Keratinocyte (primary cell): ENCODE data around the gene SIVA1. TPM values are rescaled to one million over a fixed set of nuclear protein-coding genes. Genes with fewer than 3 reads are reported as not detected.

Experiments used
- DNase-seq: peaks from one replicate; pipeline ENCODE4 v3.0.0-alpha.2; 2011; ENCODE audit warnings: low read depth, missing footprints, low spot score
- FAIRE-seq: peaks from 2 replicates; lab custom pipeline; 2011; peaks lifted over from hg19 to GRCh38; lab: Jason Lieb, UNC
- H2AFZ ChIP-seq: 2 replicates; pipeline ENCODE4 v1.6.0; 2012; ENCODE audit warnings: low read length, control low read depth, inconsistent platforms; ENCODE audit not compliant: control insufficient read depth
- H3K27ac ChIP-seq: 2 replicates; pipeline ENCODE4 v1.5.1; 2011; ENCODE audit warnings: low read length; ENCODE audit not compliant: control insufficient read depth, insufficient read depth
- H3K27me3 ChIP-seq: 3 replicates; pipeline ENCODE4 v1.6.0; 2011; ENCODE audit warnings: low read length; ENCODE audit not compliant: control insufficient read depth, insufficient read depth; ENCODE audit errors: extremely low read depth
- H3K36me3 ChIP-seq, 2 experiments: 2 replicates in 1 of 2; 3 replicates in 1 of 2; pipeline ENCODE4 v1.5.1; 2011; ENCODE audit warnings: low read length in 2 of 2, mild to moderate bottlenecking in 1 of 2; ENCODE audit not compliant: control insufficient read depth in 2 of 2, insufficient read depth in 2 of 2; ENCODE audit errors: extremely low read depth in 1 of 2
- H3K4me1 ChIP-seq: 3 replicates; pipeline ENCODE4 v1.5.1; 2011; ENCODE audit warnings: low read length; ENCODE audit not compliant: control insufficient read depth, insufficient read depth; ENCODE audit errors: extremely low read depth
- H3K4me2 ChIP-seq: 3 replicates; pipeline ENCODE4 v1.6.0; 2011; ENCODE audit warnings: low read depth, low read length; ENCODE audit not compliant: control insufficient read depth, insufficient read depth; ENCODE audit errors: extremely low read depth
- H3K4me3 ChIP-seq, 3 experiments: fragments of 200-600 bp in 1 of 3; sonication (generic) in 1 of 3; 2 replicates in 2 of 3; 3 replicates in 1 of 3; pipeline ENCODE4 v1.5.1; 2011 to 2016; ENCODE audit warnings: low read length in 3 of 3, mild to moderate bottlenecking in 3 of 3, control low read depth in 2 of 3, inconsistent platforms in 1 of 3, low read depth in 1 of 3, mixed read lengths in 1 of 3, mixed run types in 1 of 3, moderate library complexity in 1 of 3; ENCODE audit not compliant: control insufficient read depth in 2 of 3, insufficient read depth in 2 of 3; ENCODE audit errors: extremely low read depth in 1 of 3
- H3K79me2 ChIP-seq: 2 replicates; pipeline ENCODE4 v1.6.0; 2012; ENCODE audit warnings: low read length; ENCODE audit not compliant: control insufficient read depth, insufficient read depth
- H3K9ac ChIP-seq: 3 replicates; pipeline ENCODE4 v1.6.0; 2011; ENCODE audit warnings: low read length; ENCODE audit not compliant: control insufficient read depth, insufficient read depth; ENCODE audit errors: extremely low read depth
- H3K9me1 ChIP-seq: 3 replicates; pipeline ENCODE4 v1.6.0; 2011; ENCODE audit warnings: low read length; ENCODE audit not compliant: control insufficient read depth, insufficient read depth; ENCODE audit errors: extremely low read depth
- H3K9me3 ChIP-seq: 2 replicates; pipeline ENCODE4 v1.5.1; 2012; ENCODE audit warnings: low read depth, low read length; ENCODE audit not compliant: control insufficient read depth
- H4K20me1 ChIP-seq: 3 replicates; pipeline ENCODE4 v1.6.0; 2011; ENCODE audit warnings: low read length; ENCODE audit not compliant: control insufficient read depth, insufficient read depth; ENCODE audit errors: extremely low read depth
- CTCF ChIP-seq, 3 experiments: IDR thresholded peaks in 1 of 3; conservative IDR thresholded peaks in 1 of 3; optimal IDR thresholded peaks in 1 of 3; 2 replicates in 2 of 3; 3 replicates in 1 of 3; pipeline versions ENCODE3 to v1.5.1; 2011; ENCODE audit warnings: low read length in 3 of 3, mild to moderate bottlenecking in 3 of 3, moderate library complexity in 2 of 3, control low read depth in 1 of 3, inconsistent platforms in 1 of 3; ENCODE audit not compliant: insufficient read depth in 2 of 3; ENCODE audit errors: extremely low read depth in 1 of 3
- EZH2 ChIP-seq: IDR thresholded peaks from one replicate; pipeline ENCODE4 v1.6.1; 2012; ENCODE audit warnings: inconsistent platforms, mild to moderate bottlenecking, low read length, moderate library complexity
- dilution Hi-C: fragments of 300-500 bp; cut with MboI; formaldehyde crosslinking; loops from one replicate; pipeline ENCODE4 v1.7.0; 2020; ENCODE audit warnings: low sequenced_read_pairs; ENCODE audit not compliant: extremely low pct_ligation_motif_present
- polyA plus RNA-seq, 5 experiments: library from polyadenylated mRNA; depleted of rRNA in 3 of 5; stranded (reverse) in 3 of 5; stranded (forward) in 1 of 5; unstranded in 1 of 5; fragments of >200 nt; gene quantifications; 1 replicate in 1 of 5; 2 replicates in 3 of 5; 3 replicates in 1 of 5; pipeline versions ENCODE4 v1.2.1 to v1.2.3, GENCODE V29; 2011 to 2012; ENCODE audit warnings: missing spikeins in 2 of 5, low read depth in 1 of 5, low replicate concordance in 1 of 5

Gene SIVA1
- polyA plus RNA-seq, 1 donor (not counting 4 experiments of a cell fraction or from before 2014, with no cell fraction given): 35.3 TPM

DNA sequence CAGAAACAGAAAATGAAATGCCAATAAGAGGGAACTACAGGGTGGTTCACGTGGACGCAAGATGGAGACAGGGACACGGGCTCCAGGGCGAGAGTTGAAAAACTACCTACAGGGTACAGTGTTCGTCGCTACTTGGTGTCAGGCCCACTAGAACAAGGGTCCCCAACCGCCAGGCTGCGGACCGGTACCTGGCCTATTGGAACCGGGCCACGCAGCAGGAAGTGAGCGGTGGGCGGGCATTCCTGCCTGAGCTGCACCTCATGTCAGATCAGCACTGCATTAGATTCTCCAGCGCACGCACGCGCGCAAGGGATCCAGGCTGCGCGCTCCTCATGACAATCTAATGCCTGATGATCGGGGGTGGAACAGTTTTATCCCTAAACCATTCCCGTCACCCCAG lies 48.7 kb upstream of the SIVA1 start:
- Histone ChIP-seq H3K4me2 (no peak overlapping the region), H3K36me3 (peaks cover 33 to 34% of the 10 kb centered on the region in 2 experiments), H3K4me3 (no peak overlapping the region), H3K27me3 (no peaks in the 10 kb centered on the region), H3K79me2 (peaks cover 22% of the 10 kb centered on the region), H4K20me1 (peaks cover 9% of the 10 kb centered on the region), H2AFZ (no peak overlapping the region), H3K4me1 (no peaks in the 10 kb centered on the region), H3K9ac (no peak overlapping the region), H3K27ac (no peak overlapping the region), H3K9me3 (no peaks in the 10 kb centered on the region), H3K9me1 (no peaks in the 10 kb centered on the region)
- FAIRE-seq: no peak
- DNase-seq: no peak
- dilution Hi-C loops: no loop called here
- TF ChIP-seq CTCF (optimal IDR thresholded peaks at IDR 0.05 in 1 of 3, IDR thresholded peaks at IDR 0.05 in 1 of 3, conservative IDR thresholded peaks at IDR 0.05 in 1 of 3; ENCODE audit: extremely low read depth in 1 of 3, insufficient read depth in 2 of 3, low read length in 3 of 3) (no peak), EZH2 (no peak)

- Histone ChIP-seq H2AFZ (no peak overlapping the region), H3K4me1 (no peaks in the 10 kb centered on the region), H3K79me2 (peaks cover 9% of the 10 kb centered on the region), H3K27ac (no peak overlapping the region), H3K9me3 (no peaks in the 10 kb centered on the region), H3K9me1 (no peaks in the 10 kb centered on the region), H3K4me2 (no peak overlapping the region), H3K27me3 (no peaks in the 10 kb centered on the region), H3K4me3 (no peak overlapping the region), H3K9ac (no peak overlapping the region), H4K20me1 (no peaks in the 10 kb centered on the region), H3K36me3 (peaks cover 36 to 38% of the 10 kb centered on the region in 2 experiments)
- DNase-seq: no peak
- TF ChIP-seq CTCF (optimal IDR thresholded peaks at IDR 0.05 in 1 of 3, IDR thresholded peaks at IDR 0.05 in 1 of 3, conservative IDR thresholded peaks at IDR 0.05 in 1 of 3; ENCODE audit: extremely low read depth in 1 of 3, insufficient read depth in 2 of 3, low read length in 3 of 3) (no peak), EZH2 (no peak)
- no peak for FAIRE-seq
- dilution Hi-C loops: no loop called here
Observed at GRCh38 chr14:104705340-104706047, 47.5 kb upstream of the SIVA1 start.
